Panc1 (cell line): ENCODE data around the gene EIF1.

Source experiments
- POLR2AphosphoS5 ChIP-seq: IDR thresholded peaks from 2 replicates; pipeline ENCODE4 v1.6.1; 2012; ENCODE audit warnings: mild to moderate bottlenecking, low read depth, low read length, moderate library complexity
- TF ChIP-seq, protein P1 (sequence below): fragments of 450-650 bp; IDR thresholded peaks from 2 replicates; pipeline ENCODE4 v1.5.1; 2017; ENCODE audit warnings: mild to moderate bottlenecking

DNA sequence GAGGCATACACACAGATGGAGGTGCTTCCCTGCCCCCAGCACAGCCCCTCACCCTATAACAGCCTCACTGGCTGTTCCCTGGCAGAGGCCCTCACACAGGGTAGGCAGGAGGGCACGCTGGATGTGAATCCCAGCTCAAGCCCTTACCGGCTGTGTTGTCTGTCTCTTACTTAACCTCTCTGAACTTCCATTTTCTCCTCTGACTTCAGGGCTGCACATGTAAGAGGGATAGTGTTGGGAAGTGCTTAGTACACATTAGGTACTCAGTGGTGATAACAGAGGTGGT, 24.6 kb upstream of the EIF1 start:
- TF ChIP-seq, protein P1, sequence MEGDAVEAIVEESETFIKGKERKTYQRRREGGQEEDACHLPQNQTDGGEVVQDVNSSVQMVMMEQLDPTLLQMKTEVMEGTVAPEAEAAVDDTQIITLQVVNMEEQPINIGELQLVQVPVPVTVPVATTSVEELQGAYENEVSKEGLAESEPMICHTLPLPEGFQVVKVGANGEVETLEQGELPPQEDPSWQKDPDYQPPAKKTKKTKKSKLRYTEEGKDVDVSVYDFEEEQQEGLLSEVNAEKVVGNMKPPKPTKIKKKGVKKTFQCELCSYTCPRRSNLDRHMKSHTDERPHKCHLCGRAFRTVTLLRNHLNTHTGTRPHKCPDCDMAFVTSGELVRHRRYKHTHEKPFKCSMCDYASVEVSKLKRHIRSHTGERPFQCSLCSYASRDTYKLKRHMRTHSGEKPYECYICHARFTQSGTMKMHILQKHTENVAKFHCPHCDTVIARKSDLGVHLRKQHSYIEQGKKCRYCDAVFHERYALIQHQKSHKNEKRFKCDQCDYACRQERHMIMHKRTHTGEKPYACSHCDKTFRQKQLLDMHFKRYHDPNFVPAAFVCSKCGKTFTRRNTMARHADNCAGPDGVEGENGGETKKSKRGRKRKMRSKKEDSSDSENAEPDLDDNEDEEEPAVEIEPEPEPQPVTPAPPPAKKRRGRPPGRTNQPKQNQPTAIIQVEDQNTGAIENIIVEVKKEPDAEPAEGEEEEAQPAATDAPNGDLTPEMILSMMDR, result no peak
- no peak for TF ChIP-seq POLR2AphosphoS5
